ENCODE results near the gene KLHL36.

DNA sequence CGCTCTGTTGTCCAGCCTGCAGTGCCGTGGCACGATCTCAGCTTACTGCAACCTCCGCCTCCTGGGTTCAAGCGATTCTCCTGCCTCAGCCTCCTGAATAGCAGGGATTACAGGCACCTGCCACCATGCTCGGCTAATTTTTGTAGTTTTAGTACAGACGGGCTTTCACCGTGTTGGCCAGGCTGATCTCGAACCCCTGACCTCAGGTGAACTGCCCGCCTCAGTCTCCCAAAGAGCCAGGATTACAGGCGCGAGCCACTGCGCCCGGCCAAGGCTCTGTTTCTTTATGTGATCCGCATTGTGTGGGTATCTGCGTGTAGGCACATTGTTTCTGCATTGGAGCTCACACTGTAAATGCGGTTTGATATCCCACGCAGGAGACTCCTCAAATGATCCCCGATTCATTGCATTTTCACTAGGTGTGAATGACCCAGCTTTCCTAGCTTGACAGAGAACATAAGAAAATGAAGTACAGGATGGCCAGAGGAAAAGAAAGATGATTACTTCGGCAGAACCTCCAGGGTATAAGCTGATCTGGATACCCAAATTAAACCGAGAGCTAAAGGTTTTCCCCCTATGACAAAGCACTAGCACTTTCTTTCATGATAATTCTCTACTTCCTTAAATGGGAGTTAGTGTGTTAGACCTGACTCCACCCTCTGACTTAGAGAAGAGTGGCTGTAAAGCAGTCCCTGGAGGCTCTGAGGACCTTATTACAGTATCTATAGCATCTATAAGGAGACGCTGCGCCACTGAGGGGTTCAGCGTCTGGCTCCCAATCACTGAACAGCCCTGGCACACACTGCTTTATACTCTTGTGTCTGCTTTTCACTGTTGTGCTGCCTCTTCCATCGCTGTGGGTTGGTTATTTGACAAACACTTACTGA, 47.7 kb upstream of the KLHL36 start:
- TF ChIP-seq, protein P1, sequence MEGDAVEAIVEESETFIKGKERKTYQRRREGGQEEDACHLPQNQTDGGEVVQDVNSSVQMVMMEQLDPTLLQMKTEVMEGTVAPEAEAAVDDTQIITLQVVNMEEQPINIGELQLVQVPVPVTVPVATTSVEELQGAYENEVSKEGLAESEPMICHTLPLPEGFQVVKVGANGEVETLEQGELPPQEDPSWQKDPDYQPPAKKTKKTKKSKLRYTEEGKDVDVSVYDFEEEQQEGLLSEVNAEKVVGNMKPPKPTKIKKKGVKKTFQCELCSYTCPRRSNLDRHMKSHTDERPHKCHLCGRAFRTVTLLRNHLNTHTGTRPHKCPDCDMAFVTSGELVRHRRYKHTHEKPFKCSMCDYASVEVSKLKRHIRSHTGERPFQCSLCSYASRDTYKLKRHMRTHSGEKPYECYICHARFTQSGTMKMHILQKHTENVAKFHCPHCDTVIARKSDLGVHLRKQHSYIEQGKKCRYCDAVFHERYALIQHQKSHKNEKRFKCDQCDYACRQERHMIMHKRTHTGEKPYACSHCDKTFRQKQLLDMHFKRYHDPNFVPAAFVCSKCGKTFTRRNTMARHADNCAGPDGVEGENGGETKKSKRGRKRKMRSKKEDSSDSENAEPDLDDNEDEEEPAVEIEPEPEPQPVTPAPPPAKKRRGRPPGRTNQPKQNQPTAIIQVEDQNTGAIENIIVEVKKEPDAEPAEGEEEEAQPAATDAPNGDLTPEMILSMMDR (IDR thresholded peaks at IDR 0.05): no peak
- no peak for TF ChIP-seq POLR2A (IDR thresholded peaks at IDR 0.05)

All from testis (tissue), 2 donors.